Trophoblast cell (in vitro differentiated cells and primary cell): ENCODE measurements around the gene UFD1.

Source experiments
- DNase-seq, 2 donors: peaks; one replicate each; pipeline ENCODE4 v3.0.0-alpha.2; 2016
- H2AFZ ChIP-seq: 2 replicates; pipeline ENCODE4 v1.6.1; 2013; ENCODE audit warnings: low read length, moderate library complexity, mild to moderate bottlenecking; ENCODE audit not compliant: insufficient read depth, poor library complexity
- H2AK5ac ChIP-seq: 2 replicates; pipeline ENCODE4 v1.6.1; 2013; ENCODE audit warnings: mild to moderate bottlenecking, low read length
- H2BK120ac ChIP-seq: 2 replicates; pipeline ENCODE4 v1.6.1; 2013; ENCODE audit warnings: low read length, mild to moderate bottlenecking, moderate library complexity; ENCODE audit not compliant: insufficient read depth, poor library complexity
- H2BK12ac ChIP-seq: 2 replicates; pipeline ENCODE4 v1.6.1; 2013; ENCODE audit warnings: mild to moderate bottlenecking, low read length, moderate library complexity
- H2BK5ac ChIP-seq: 2 replicates; pipeline ENCODE4 v1.6.1; 2013; ENCODE audit warnings: low read length, low read depth, moderate library complexity, mild to moderate bottlenecking; ENCODE audit not compliant: poor library complexity
- H3K14ac ChIP-seq: 2 replicates; pipeline ENCODE4 v1.6.1; 2013; ENCODE audit warnings: mild to moderate bottlenecking, low read length
- H3K18ac ChIP-seq: 2 replicates; pipeline ENCODE4 v1.6.1; 2013; ENCODE audit warnings: mild to moderate bottlenecking, low read length
- H3K23ac ChIP-seq: 2 replicates; pipeline ENCODE4 v1.6.1; 2013; ENCODE audit warnings: low read length
- H3K27ac ChIP-seq: 2 replicates; pipeline ENCODE4 v1.5.1; 2013; ENCODE audit warnings: low read depth, mild to moderate bottlenecking, inconsistent platforms, low read length, moderate library complexity
- H3K27me3 ChIP-seq: 2 replicates; pipeline ENCODE4 v1.6.1; 2013; ENCODE audit warnings: inconsistent platforms, mild to moderate bottlenecking, low read length, moderate library complexity; ENCODE audit not compliant: insufficient read depth
- H3K36me3 ChIP-seq, 2 experiments: 1 replicate in 1 of 2; 2 replicates in 1 of 2; pipeline ENCODE4 v1.6.1; 2013; ENCODE audit warnings: low read length in 2 of 2, mild to moderate bottlenecking in 2 of 2, moderate library complexity in 1 of 2; ENCODE audit not compliant: insufficient read depth in 2 of 2, control insufficient read depth in 1 of 2
- H3K4ac ChIP-seq: 2 replicates; pipeline ENCODE4 v1.6.1; 2013; ENCODE audit warnings: low read depth, mild to moderate bottlenecking, low read length, moderate library complexity
- H3K4me1 ChIP-seq, 2 experiments: 1 replicate in 1 of 2; 2 replicates in 1 of 2; pipeline ENCODE4 v1.6.1; 2013; ENCODE audit warnings: low read length in 2 of 2, mild to moderate bottlenecking in 2 of 2, moderate library complexity in 1 of 2; ENCODE audit not compliant: insufficient read depth in 2 of 2, control insufficient read depth in 1 of 2
- H3K4me2 ChIP-seq: 2 replicates; pipeline ENCODE4 v1.6.1; 2013; ENCODE audit warnings: inconsistent platforms, mild to moderate bottlenecking, low read length, moderate library complexity
- H3K4me3 ChIP-seq: 2 replicates; pipeline ENCODE4 v1.5.1; 2013; ENCODE audit warnings: mild to moderate bottlenecking, low read depth, low read length, inconsistent platforms
- H3K79me1 ChIP-seq: one replicate; pipeline ENCODE4 v1.6.1; 2013; ENCODE audit warnings: low read length
- H3K79me2 ChIP-seq: 2 replicates; pipeline ENCODE4 v1.6.1; 2013; ENCODE audit warnings: low read length, mild to moderate bottlenecking; ENCODE audit not compliant: control insufficient read depth, insufficient read depth, poor library complexity
- H3K9ac ChIP-seq: 2 replicates; pipeline ENCODE4 v1.6.1; 2013; ENCODE audit warnings: mild to moderate bottlenecking, low read length
- H3K9me3 ChIP-seq: 2 replicates; pipeline ENCODE4 v1.6.1; 2013; ENCODE audit warnings: low read depth, mild to moderate bottlenecking, control low read depth, inconsistent platforms, low read length; ENCODE audit not compliant: insufficient read depth
- H4K12ac ChIP-seq: 2 replicates; pipeline ENCODE4 v1.6.1; 2013; ENCODE audit warnings: low read depth, mild to moderate bottlenecking, low read length, moderate library complexity
- H4K8ac ChIP-seq: 2 replicates; pipeline ENCODE4 v1.6.1; 2013; ENCODE audit warnings: low read depth, mild to moderate bottlenecking, low read length, moderate library complexity
- H4K91ac ChIP-seq: one replicate; pipeline ENCODE4 v1.6.1; 2013; ENCODE audit warnings: low read depth, mild to moderate bottlenecking, low read length, moderate library complexity
- WGBS: extraction: QIAGEN DNeasy Blood & Tissue Kit; methylation state at CpG from one replicate; pipeline ENCODE4 v1.1.7; 2013; ENCODE audit warnings: missing lambda C conversion rate; ENCODE audit not compliant: insufficient read length, insufficient coverage; ENCODE audit errors: extremely low coverage; 5-methylcytosine and 5-hydroxymethylcytosine counted together

The UFD1 gene

GRCh38 chr22:19411690-19412045, 67.3 kb downstream of the UFD1 start:
- Histone ChIP-seq H3K18ac (no peak overlapping the region), H2BK120ac (no peak overlapping the region)

GRCh38 chr22:19410941-19411689, 67.9 kb downstream of the UFD1 start:
- H3K79me1 ChIP-seq: no peaks in the 10 kb centered on the region
- H3K4me1 ChIP-seq: peaks cover 3 to 10% of the 10 kb centered on the region in 2 experiments
- no peak overlapping the region for H3K9ac ChIP-seq
- H2AFZ ChIP-seq: no peak overlapping the region
- no peak overlapping the region for H3K18ac ChIP-seq
- H3K4me3 ChIP-seq: no peak overlapping the region
- H2AK5ac ChIP-seq: no peak overlapping the region
- H4K12ac ChIP-seq: no peak overlapping the region
- no peak overlapping the region for H3K4ac ChIP-seq
- H4K8ac ChIP-seq: no peak overlapping the region
- WGBS: no CpG with 5 or more reads among the region's 6 CpGs
- no peak for DNase-seq
- no peak overlapping the region for H3K4me2 ChIP-seq
- H2BK120ac ChIP-seq: no peak overlapping the region
- no peak overlapping the region for H3K14ac ChIP-seq
- no peak overlapping the region for H2BK12ac ChIP-seq
- H3K27me3 ChIP-seq: no peaks in the 10 kb centered on the region
- H2BK5ac ChIP-seq: no peak overlapping the region
- H3K79me2 ChIP-seq: no peaks in the 10 kb centered on the region
- no peaks in the 10 kb centered on the region for H3K9me3 ChIP-seq
- H4K91ac ChIP-seq: no peak overlapping the region
- H3K36me3 ChIP-seq: peaks cover 10 to 25% of the 10 kb centered on the region in 2 experiments
- H3K27ac ChIP-seq: no peak overlapping the region
- H3K23ac ChIP-seq: no peak overlapping the region

More at GRCh38 chr22:19411690-19412045, 67.3 kb downstream of the UFD1 start:
- Histone ChIP-seq H3K9ac (no peak overlapping the region), H2BK5ac (no peak overlapping the region), H4K91ac (no peak overlapping the region), H3K27me3 (no peaks in the 10 kb centered on the region), H3K4me3 (no peak overlapping the region), H2AFZ (no peak overlapping the region), H3K36me3 (peaks cover 8 to 20% of the 10 kb centered on the region in 2 experiments), H3K23ac (no peak overlapping the region), H4K8ac (no peak overlapping the region), H4K12ac (no peak overlapping the region), H3K9me3 (no peaks in the 10 kb centered on the region), H3K4me2 (no peak overlapping the region), H3K4me1 (peaks cover 3 to 10% of the 10 kb centered on the region in 2 experiments), H3K79me1 (no peaks in the 10 kb centered on the region), H2BK12ac (no peak overlapping the region), H3K14ac (no peak overlapping the region), H3K79me2 (no peaks in the 10 kb centered on the region), H3K4ac (no peak overlapping the region), H3K27ac (no peak overlapping the region), H2AK5ac (no peak overlapping the region)
- no peak for DNase-seq
- no CpG with 5 or more reads among the region's 1 CpG for WGBS

- Histone ChIP-seq H3K9ac (no peak overlapping the region), H3K23ac (no peak overlapping the region), H3K4me3 (no peak overlapping the region), H2BK5ac (no peak overlapping the region), H2BK12ac (no peak overlapping the region), H3K9me3 (no peaks in the 10 kb centered on the region), H3K4ac (no peak overlapping the region), H3K79me2 (no peaks in the 10 kb centered on the region), H2BK120ac (no peak overlapping the region), H2AFZ (no peak overlapping the region), H4K8ac (no peak overlapping the region), H4K91ac (no peak overlapping the region), H3K14ac (no peak overlapping the region), H4K12ac (no peak overlapping the region), H3K18ac (no peak overlapping the region), H3K27ac (no peak overlapping the region), H3K79me1 (no peaks in the 10 kb centered on the region), H3K27me3 (no peaks in the 10 kb centered on the region), H3K36me3 (peaks cover 17 to 34% of the 10 kb centered on the region in 2 experiments), H3K4me2 (no peak overlapping the region), H3K4me1 (peaks cover 0 to 10% of the 10 kb centered on the region in 2 experiments), H2AK5ac (no peak overlapping the region)
- no CpG with 5 or more reads among the region's 16 CpGs for WGBS
- DNase-seq: no peak
Observed at GRCh38 chr22:19407649-19408606, 71.1 kb downstream of the UFD1 start.

- H4K12ac ChIP-seq: no peak overlapping the region
- H2AK5ac ChIP-seq: no peak overlapping the region
- H2BK5ac ChIP-seq: no peak overlapping the region
- H3K14ac ChIP-seq: no peak overlapping the region
- no CpG with 5 or more reads among the region's 4 CpGs for WGBS
- peaks cover 0 to 10% of the 10 kb centered on the region in 2 experiments for H3K4me1 ChIP-seq
- no peak overlapping the region for H2AFZ ChIP-seq
- H3K27me3 ChIP-seq: no peaks in the 10 kb centered on the region
- H3K27ac ChIP-seq: no peak overlapping the region
- no peaks in the 10 kb centered on the region for H3K79me2 ChIP-seq
- no peak overlapping the region for H3K23ac ChIP-seq
- H3K4ac ChIP-seq: no peak overlapping the region
- H3K9ac ChIP-seq: no peak overlapping the region
- peaks cover 17 to 34% of the 10 kb centered on the region in 2 experiments for H3K36me3 ChIP-seq
- H4K8ac ChIP-seq: no peak overlapping the region
- DNase-seq: no peak
- no peaks in the 10 kb centered on the region for H3K79me1 ChIP-seq
- H2BK120ac ChIP-seq: no peak overlapping the region
- H3K9me3 ChIP-seq: no peaks in the 10 kb centered on the region
- no peak overlapping the region for H3K4me2 ChIP-seq
- no peak overlapping the region for H3K18ac ChIP-seq
- H2BK12ac ChIP-seq: no peak overlapping the region
- H4K91ac ChIP-seq: no peak overlapping the region
- H3K4me3 ChIP-seq: no peak overlapping the region
Observed at GRCh38 chr22:19406846-19407245, 72.1 kb downstream of the UFD1 start.
